ENCODE data around the gene PPP1R14B. TPM values are rescaled to one million over a fixed set of nuclear protein-coding genes. Genes with fewer than 3 reads are reported as not detected.

PPP1R14B gene
- total RNA-seq = 100 to 1,000 TPM; 178 to 197 TPM

DNA sequence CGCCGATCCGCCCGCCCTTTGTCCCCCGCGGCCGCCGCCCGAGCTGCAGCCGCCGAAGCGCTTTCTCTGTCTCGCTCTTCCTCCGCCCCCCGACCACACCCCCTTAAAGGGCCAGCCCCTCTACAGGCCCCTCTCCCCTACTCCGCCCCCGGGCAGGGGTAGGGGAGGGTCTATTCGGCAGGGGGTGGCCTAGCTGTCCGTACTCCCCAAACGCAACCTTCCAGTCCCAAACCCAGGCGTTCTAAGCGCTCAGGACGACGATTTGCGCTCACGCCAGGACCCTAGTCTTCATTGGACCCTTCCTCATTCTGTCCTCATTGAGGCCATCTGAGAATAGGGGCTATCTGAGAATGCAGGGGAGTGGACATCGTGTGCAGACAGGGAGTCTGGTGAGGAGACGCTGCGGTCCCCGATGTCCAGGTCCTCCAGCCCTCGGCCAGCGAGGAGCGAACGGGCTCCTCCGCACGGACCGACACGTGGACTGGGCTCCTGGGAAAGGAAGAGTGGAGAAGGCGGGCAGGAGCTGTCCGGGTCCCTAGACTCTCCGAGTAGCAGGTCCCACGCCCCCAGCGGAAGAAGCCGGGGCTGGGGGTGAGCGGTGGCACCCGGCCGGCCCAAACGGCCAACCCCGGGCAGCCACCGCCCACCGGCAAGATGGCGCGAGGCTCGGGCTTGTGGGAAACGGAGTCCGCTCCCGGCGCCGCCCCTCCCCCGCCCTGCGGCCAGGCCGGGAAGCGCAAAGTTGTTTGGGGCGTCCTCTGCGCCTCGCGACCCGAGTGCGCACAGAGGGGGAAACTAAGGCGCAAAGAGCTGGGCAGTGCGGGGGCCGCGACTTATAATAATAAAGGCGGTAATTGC lies at the start of gene PPP1R14B:
Gene PPP1R14B, minus strand, starts transcription at position 73 of the 858 bp plus-strand sequence. CDS start 270 bp downstream, outside the sequence.
- H3K9me3 Mint-ChIP-seq (ENCODE audit: insufficient read depth) = no peaks in the 10 kb centered on the region
- no peaks in the 10 kb centered on the region for H3K27me3 Mint-ChIP-seq (ENCODE audit: low read depth)
- DNase-seq (peak; percentile 85), ATAC-seq (peak; percentile 61)
- CTCF ChIA-PET = interaction anchor here (0.9 to 6.8 kb wide), 7 partner anchors 9 to 70 kb away, joined by 3 to 57 read pairs (median 5); partner anchors contain the start of genes CATSPERZ, ESRRA, FERMT3 and TRMT112
- peak within 1 kb of the TSS; percentile 85 for H3K27ac Mint-ChIP-seq
- peak within 1 kb of the TSS; percentile 88 for H3K4me3 Mint-ChIP-seq
- H3K36me3 Mint-ChIP-seq (ENCODE audit: low read depth) = peaks cover 20% of the 10 kb centered on the region
- POLR2A ChIA-PET = interaction anchor here (0.6 to 6.3 kb wide), 9 partner anchors 10 to 1690 kb away, joined by 3 to 58 read pairs (median 5); partner anchors contain the start of genes FERMT3, NUDT22, STIP1 and TRMT112
- H3K4me1 Mint-ChIP-seq (ENCODE audit: low read depth) = peaks cover 53% of the 10 kb centered on the region

DNA sequence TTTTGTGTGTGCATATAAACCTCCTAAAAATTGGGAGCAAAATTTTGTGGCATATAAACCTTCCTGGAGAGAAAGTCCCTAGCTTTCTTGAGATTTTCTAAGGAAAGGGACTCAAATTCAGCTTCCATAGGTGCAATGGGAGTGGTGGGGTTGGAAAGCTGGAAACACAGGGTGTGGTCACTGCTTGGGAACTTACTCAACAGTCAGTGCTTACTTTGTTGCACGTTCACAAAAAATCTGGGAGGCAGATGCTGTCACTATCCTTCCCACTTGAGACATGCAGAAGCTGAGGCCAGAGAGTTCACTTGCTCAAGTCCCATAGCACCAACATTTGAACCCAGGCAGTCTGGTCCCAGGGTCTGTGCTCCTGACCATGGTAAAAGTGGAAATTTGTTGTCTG lies 49.5 kb upstream of the PPP1R14B start:
- POLR2A ChIA-PET = interaction anchor here (1.1 kb wide), 1 partner anchor 11 kb away, joined by 5 read pairs; the partner anchor contains the start of gene GPR137
- Mint-ChIP-seq H3K27me3 (ENCODE audit: low read depth) (peaks cover 82% of the 10 kb centered on the region), H3K9me3 (ENCODE audit: insufficient read depth) (no peaks in the 10 kb centered on the region), H3K36me3 (ENCODE audit: low read depth) (no peaks in the 10 kb centered on the region), H3K4me3 (no peak overlapping the region), H3K4me1 (ENCODE audit: low read depth) (peaks cover 26% of the 10 kb centered on the region), H3K27ac (no peak overlapping the region)
- ATAC-seq (no peak), DNase-seq (no peak)
- CTCF ChIA-PET = interaction anchor here (1.2 to 4.1 kb wide), 3 partner anchors 8 to 151 kb away, joined by 3 to 21 read pairs (median 3); partner anchors contain the start of gene ESRRA

DNA sequence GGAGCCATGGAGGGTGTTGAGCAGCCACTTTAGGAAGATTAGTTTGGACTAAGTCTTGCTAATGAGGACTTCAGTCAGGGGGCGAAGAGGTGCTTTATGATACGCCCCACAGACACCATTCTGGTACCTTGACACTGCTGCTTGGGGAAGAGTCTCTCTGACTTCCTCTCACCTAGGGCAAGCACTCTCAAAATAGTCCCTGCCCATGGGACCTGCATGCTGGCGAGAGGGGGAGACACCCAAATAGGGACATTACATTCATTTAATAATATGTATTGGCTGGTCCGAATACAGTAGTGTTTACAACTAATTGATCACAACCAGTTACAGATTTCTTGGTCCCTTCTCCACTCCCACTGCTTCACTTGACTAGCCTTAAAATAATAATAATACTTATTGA lies 49.0 kb upstream of the PPP1R14B start:
- H3K27me3 Mint-ChIP-seq (ENCODE audit: low read depth) = peaks cover 83% of the 10 kb centered on the region
- no peak overlapping the region for H3K27ac Mint-ChIP-seq
- H3K36me3 Mint-ChIP-seq (ENCODE audit: low read depth) = peaks cover under 1% of the 10 kb centered on the region
- H3K4me3 Mint-ChIP-seq = no peak overlapping the region
- POLR2A ChIA-PET = no interaction called here
- H3K4me1 Mint-ChIP-seq (ENCODE audit: low read depth) = peaks cover 25% of the 10 kb centered on the region
- H3K9me3 Mint-ChIP-seq (ENCODE audit: insufficient read depth) = no peaks in the 10 kb centered on the region
- CTCF ChIA-PET = interaction anchor here (1.2 to 4.1 kb wide), 3 partner anchors 8 to 150 kb away, joined by 3 to 21 read pairs (median 3); partner anchors contain the start of gene ESRRA
- no peak for DNase-seq
- ATAC-seq = no peak

- H3K27ac Mint-ChIP-seq = no peak overlapping the region
- ATAC-seq = no peak
- H3K4me3 Mint-ChIP-seq = no peak overlapping the region
- POLR2A ChIA-PET = interaction anchor here (0.6 to 0.7 kb wide), 2 partner anchors 50 to 65 kb away, joined by 3 to 8 read pairs; no protein-coding TSS in a partner anchor
- H3K27me3 Mint-ChIP-seq (ENCODE audit: low read depth) = peaks cover 81% of the 10 kb centered on the region
- peaks cover 22% of the 10 kb centered on the region for H3K4me1 Mint-ChIP-seq (ENCODE audit: low read depth)
- no peaks in the 10 kb centered on the region for H3K9me3 Mint-ChIP-seq (ENCODE audit: insufficient read depth)
- CTCF ChIA-PET = interaction anchor here (4.1 kb wide), 1 partner anchor 9 kb away, joined by 21 read pairs; the partner anchor contains the start of gene ESRRA
- H3K36me3 Mint-ChIP-seq (ENCODE audit: low read depth) = peaks cover 2% of the 10 kb centered on the region
- DNase-seq = no peak
Observed at GRCh38 chr11:64294774-64295173, 48.0 kb upstream of the PPP1R14B start.

DNA sequence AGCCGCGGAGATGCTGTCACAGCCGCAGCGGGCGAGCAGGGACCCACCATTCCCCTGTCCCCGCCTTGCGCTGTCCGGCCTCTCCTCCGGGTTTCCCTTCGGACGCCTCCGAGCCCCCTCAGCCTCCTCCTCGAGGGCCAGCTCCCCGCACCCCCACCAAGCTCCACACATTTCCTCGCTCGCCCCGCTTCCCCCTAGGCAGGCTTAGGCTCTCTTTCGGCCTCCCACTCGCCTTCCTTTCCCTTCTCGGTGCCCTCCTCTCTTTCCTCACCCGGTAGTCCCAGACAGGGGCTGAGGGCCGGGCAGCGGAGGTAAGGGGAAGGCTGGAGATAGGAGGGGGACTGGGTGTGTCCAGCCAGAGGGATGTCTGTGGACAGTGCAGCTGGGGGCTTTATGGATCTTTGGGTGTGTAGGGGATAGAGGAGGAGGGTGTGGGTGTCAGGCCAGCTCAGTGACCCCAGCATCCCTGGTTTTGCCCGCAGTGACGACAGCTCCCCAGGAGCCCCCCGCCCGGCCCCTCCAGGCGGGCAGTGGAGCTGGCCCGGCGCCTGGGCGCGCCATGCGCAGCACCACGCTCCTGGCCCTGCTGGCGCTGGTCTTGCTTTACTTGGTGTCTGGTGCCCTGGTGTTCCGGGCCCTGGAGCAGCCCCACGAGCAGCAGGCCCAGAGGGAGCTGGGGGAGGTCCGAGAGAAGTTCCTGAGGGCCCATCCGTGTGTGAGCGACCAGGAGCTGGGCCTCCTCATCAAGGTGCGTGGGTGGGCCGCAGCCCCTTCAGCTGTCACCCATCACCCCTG lies 45.9 kb upstream of the PPP1R14B start:
- Mint-ChIP-seq H3K27ac (no peak overlapping the region), H3K27me3 (ENCODE audit: low read depth) (peaks cover 62% of the 10 kb centered on the region), H3K4me3 (no peak overlapping the region)

GRCh38 chr11:64291752-64292459 lies 45.2 kb upstream of the PPP1R14B start:
- Mint-ChIP-seq H3K4me1 (ENCODE audit: low read depth) (peaks cover 14% of the 10 kb centered on the region), H3K9me3 (ENCODE audit: insufficient read depth) (no peaks in the 10 kb centered on the region), H3K27ac (no peak overlapping the region), H3K4me3 (no peak overlapping the region), H3K27me3 (ENCODE audit: low read depth) (peaks cover 54% of the 10 kb centered on the region), H3K36me3 (ENCODE audit: low read depth) (peaks cover 2% of the 10 kb centered on the region)
- ChIA-PET CTCF (no interaction called here), POLR2A (interaction anchor here (0.9 to 1.3 kb wide), 4 partner anchors 20 to 106 kb away, joined by 3 read pairs; partner anchors contain the start of genes FERMT3 and STIP1)
- DNase-seq (no peak), ATAC-seq (peak; percentile 57)

More for the DNA sequence above, 45.9 kb upstream of the PPP1R14B start:
- ChIA-PET CTCF (interaction anchor here (4.1 kb wide), 1 partner anchor 11 kb away, joined by 21 read pairs; the partner anchor contains the start of gene ESRRA), POLR2A (interaction anchor here (0.8 to 1.3 kb wide), 5 partner anchors 11 to 107 kb away, joined by 3 to 4 read pairs (median 3); partner anchors contain the start of genes FERMT3 and STIP1)
- peaks cover 2% of the 10 kb centered on the region for H3K36me3 Mint-ChIP-seq (ENCODE audit: low read depth)
- ATAC-seq (peak; percentile 6), DNase-seq (no peak)
- H3K9me3 Mint-ChIP-seq (ENCODE audit: insufficient read depth) = no peaks in the 10 kb centered on the region
- peaks cover 17% of the 10 kb centered on the region for H3K4me1 Mint-ChIP-seq (ENCODE audit: low read depth)

DNA sequence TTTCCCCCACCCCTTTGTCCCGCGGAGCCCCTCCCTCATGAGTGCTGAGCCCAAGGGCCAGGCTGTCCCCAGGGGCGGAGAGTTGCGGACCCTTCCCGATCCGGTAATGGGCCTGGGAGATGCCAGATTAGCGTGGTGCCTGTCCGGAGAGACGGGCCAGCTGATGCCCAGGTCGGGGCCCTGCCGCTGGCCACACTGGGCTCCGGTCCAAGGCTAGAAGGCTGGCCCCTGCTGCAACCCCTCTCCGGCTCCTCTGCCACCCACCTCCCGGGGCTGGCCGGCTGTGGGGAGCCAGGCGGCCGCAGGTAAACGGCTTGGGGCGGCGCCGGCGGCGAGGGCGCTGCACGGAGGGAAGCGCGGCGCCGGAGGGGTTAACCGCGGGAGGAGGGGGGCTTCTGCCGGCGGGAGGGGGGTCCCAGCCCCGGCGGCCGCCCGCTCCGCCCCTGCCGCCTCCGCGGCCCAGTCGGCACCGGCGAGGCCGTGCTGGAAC lies 44.6 kb upstream of the PPP1R14B start, which contains the start of gene KCNK4:
Gene KCNK4, plus strand, starts transcription at position 41 of the 490 bp plus-strand sequence. CDS start 1,717 bp downstream, outside the sequence.
- peaks cover 48% of the 10 kb centered on the region for H3K27me3 Mint-ChIP-seq (ENCODE audit: low read depth)
- no peaks in the 10 kb centered on the region for H3K9me3 Mint-ChIP-seq (ENCODE audit: insufficient read depth)
- no peak within 1 kb of the TSS for H3K4me3 Mint-ChIP-seq
- no peak within 1 kb of the TSS for H3K27ac Mint-ChIP-seq
- ChIA-PET CTCF (no interaction called here), POLR2A (no interaction called here)
- H3K4me1 Mint-ChIP-seq (ENCODE audit: low read depth) = peaks cover 20% of the 10 kb centered on the region
- ATAC-seq (no peak), DNase-seq (no peak)
- peaks cover 2% of the 10 kb centered on the region for H3K36me3 Mint-ChIP-seq (ENCODE audit: low read depth)

DNA sequence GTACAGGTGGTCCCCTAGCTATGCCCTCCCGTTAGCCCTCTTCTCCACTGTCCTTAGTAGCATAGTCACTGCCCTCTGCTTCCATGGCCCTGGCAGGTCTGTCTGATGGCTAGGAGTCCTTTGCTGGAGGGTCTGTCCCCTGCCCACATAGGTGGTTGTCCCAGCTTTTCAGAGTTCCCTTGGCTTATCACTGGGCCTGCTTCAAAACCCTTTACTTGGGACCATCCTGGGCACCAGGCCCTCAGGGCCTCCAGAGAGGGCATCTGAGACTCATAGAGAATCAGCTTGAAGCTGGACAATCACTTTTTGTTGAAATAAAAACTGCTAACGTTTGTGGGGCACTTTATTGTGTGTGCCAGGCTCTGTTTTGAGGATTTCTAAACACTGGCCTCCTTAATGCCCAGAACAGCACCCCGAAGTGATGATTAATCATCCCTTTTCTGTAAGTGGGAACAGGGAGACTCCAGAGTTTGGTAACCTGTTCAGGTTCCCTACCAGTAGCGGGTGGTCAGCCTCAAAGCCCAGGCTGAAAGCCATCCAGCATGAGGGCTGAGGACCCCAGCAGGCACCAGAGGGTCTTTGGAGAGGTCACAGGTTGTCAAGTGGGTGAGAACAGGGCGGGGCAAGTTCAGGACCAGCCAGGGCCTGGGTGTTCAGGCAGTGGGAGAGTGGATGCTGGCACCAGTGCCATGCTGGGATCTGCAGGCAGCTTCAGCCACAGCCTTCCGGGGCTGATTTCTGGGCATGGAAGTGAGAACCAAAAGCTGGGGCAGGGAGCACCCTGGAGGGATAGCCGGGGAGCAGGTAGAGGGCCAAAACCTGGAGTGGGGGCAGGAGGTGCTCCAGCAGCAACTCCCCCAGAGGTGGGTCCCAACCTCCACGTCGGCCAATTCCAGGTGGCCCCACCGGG lies 43.9 kb upstream of the PPP1R14B start:
- peaks cover 2% of the 10 kb centered on the region for H3K36me3 Mint-ChIP-seq (ENCODE audit: low read depth)
- ChIA-PET POLR2A (interaction anchor here (0.6 to 1.2 kb wide), 2 partner anchors 14 to 1504 kb away, joined by 3 read pairs; no protein-coding TSS in a partner anchor), CTCF (interaction anchor here (1.4 to 8.6 kb wide), 2 partner anchors 12 to 86 kb away, joined by 7 to 118 read pairs; partner anchors contain the start of genes CATSPERZ and ESRRA)
- H3K27me3 Mint-ChIP-seq (ENCODE audit: low read depth) = peaks cover 41% of the 10 kb centered on the region
- ATAC-seq (no peak), DNase-seq (no peak)
- peaks cover 22% of the 10 kb centered on the region for H3K4me1 Mint-ChIP-seq (ENCODE audit: low read depth)
- H3K4me3 Mint-ChIP-seq = no peak overlapping the region
- H3K27ac Mint-ChIP-seq = no peak overlapping the region
- no peaks in the 10 kb centered on the region for H3K9me3 Mint-ChIP-seq (ENCODE audit: insufficient read depth)

DNA sequence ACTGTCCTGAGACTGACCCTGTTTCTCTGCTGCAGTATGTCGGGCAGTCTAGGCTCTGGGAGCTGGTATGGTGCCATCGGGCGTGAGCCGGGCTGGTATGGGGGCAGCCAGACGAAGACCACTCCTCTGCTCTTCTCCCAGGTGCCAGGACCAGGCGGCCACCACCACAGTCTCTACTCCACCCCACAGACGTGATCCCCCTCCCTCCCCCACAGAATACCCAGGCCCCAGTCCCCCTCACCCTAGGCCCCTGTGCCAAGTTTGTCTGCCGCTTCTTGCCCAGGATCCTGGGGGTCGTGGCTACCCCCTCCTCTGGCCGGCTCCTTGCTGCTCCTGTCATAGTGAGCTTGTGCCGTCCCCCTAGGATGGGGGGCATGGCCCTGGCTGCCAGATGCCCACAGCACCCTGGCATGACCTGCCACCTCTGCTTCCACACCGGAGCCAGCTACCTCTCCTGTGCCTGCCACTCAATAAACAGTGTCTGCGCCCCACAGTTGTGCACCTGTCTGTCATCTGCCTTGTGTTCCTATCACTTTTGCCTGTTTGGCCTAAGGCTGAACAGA lies 42.3 kb upstream of the PPP1R14B start:
- H3K36me3 Mint-ChIP-seq (ENCODE audit: low read depth) = peaks cover 2% of the 10 kb centered on the region
- POLR2A ChIA-PET = interaction anchor here (1.2 kb wide), 1 partner anchor 1503 kb away, joined by 3 read pairs; no protein-coding TSS in a partner anchor

More for the DNA sequence above, 42.3 kb upstream of the PPP1R14B start:
- no peak for ATAC-seq
- H3K4me3 Mint-ChIP-seq = no peak overlapping the region
- no peaks in the 10 kb centered on the region for H3K9me3 Mint-ChIP-seq (ENCODE audit: insufficient read depth)
- H3K27ac Mint-ChIP-seq = no peak overlapping the region
- peaks cover 30% of the 10 kb centered on the region for H3K27me3 Mint-ChIP-seq (ENCODE audit: low read depth)
- no peak for DNase-seq
- peaks cover 24% of the 10 kb centered on the region for H3K4me1 Mint-ChIP-seq (ENCODE audit: low read depth)
- CTCF ChIA-PET = interaction anchor here (1.1 to 8.6 kb wide), 3 partner anchors 14 to 85 kb away, joined by 3 to 118 read pairs (median 7); partner anchors contain the start of genes CATSPERZ and ESRRA
